Suppressor macrophage (primary cell): Measurements from ENCODE around the gene MXI1.

Experiments used
- DNase-seq, 4 experiments: peaks; one replicate each; pipeline ENCODE4 v3.0.0-alpha.2; 2020 to 2022

The MXI1 gene

DNA sequence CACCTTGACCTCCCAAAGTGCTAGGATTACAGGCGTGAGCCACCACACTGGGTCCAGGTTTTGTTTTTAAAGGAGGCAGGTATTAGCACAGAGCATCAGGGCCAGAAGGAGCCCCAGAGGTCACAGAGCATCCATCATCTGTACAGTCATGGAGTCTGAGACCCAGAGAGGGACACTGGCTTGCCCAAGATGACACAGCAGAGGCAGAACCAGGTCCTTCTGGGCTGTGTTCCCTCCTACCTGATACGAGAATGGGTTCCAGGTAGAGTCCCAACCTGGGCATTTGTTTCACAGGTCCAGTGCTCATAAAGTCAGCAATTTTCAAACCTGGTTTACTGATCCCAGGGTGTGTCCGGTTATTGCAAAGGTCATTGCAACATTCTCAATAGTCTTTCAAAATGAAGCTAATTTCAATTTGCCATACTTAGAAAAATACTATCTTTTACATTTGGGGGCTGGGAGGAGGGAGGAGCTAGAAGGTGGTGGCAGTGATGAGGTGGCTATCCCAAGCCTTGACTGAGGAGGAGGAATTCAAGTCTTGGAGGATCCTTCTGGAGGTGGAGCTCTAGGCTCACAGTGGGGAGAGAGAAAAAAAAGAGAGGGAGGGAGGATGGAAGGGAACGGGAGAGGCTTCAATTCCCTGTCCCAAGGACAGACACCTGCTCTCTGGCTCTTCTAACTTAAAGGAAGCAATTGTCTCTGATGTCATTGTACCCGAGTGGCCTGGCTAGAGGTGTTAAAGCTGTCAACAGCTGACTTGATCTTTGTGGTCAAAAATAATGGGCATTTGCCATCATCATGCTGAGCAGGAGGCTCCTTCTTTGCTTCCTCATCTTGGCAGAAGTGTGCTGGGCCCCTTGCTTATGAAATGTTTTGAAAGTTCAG lies 8.1 kb downstream of the MXI1 start:
- peak in 3 of 4 experiments; percentile 22 to 36 (median 23) for DNase-seq

DNA sequence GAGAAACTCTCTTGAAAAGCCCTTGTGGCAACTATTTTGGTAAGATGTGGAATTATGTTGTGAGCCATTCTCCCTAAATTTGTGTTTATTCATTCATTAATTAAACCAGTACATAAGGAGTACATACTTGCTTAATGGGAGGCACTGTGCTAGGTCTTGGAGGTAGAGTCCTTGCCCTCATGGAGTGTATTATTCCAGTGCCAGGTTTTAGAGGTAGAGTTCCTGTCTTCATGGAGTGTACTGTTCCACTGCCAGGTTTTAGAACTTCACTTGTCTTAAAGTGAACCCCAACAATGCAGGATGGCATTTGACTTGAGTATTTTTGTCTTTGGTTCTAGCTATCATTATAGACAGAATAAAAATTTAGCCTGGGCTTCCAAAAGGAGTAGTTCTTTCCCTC lies 8.8 kb downstream of the MXI1 start:
- no peak for DNase-seq

DNA sequence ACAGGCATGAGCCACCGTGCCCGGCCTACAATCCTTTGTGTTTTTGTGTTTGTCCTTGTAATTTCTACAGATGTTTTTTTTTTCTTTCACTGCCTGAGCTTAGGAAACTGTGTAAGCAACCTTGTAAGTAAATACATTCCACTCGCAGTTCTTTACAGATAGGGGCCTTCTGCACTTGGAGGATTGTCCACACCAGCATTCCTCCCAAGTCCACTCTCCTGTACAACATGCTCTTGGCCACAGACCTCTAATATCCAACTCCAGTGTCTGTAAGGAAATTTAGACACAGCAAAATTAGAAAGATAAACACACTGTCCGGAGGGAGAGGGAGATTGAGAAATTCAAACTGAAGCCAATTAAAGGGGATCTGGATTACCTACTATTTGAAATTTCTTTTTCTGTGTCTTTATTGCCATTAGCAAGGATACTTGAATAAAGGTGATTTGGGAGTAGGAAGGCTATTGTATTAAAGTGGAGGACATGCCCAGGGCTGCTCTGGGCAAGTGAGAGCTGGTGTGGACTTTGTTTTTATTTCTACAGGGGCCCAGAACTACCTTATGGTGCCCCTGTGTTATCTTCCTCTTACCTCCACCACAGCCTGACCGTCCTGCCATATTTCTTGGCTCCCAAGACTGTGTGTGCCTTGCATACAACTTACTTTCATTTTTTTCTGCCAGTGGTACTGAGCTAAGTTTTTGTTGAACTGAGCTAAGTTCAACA lies 9.7 kb downstream of the MXI1 start:
- no peak for DNase-seq

DNA sequence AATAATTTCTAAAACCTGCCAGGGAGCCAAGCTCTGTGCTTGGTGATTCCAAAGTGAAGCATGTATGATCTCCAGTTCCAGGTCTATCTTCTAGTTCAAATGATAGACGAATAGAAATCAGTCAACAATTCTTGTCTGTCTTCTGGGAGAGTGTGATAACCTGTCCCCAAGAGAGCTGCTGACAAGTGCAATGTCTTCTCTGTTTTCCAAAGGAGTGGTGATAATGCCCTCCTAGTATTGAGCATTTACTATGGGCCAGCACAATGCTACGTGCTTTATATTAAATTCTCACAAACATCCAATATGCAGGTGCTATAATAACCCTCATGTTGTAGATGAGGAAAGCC lies 10.2 kb downstream of the MXI1 start:
- DNase-seq = no peak

DNA sequence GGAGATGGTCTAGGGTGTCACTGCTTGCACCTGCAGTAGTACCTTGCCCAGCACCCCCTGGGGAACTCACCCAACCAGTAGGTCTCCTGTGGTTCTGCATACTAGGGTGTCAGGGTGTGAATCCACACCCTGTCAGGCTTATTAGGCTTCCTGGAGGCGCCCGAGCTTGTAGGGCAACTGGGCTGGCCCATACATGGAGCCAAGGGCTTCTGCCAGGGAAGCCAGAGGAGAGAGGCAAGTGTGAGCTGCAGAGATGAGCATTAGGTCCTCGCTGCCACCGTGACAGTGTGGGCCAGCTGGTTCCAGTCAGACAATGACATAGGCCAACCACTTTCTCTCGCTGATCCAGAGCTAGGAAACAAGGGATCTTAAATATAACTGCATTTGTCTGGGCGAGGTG lies 11.2 kb downstream of the MXI1 start:
- DNase-seq = peak; percentile 58 to 77 (median 68)

DNA sequence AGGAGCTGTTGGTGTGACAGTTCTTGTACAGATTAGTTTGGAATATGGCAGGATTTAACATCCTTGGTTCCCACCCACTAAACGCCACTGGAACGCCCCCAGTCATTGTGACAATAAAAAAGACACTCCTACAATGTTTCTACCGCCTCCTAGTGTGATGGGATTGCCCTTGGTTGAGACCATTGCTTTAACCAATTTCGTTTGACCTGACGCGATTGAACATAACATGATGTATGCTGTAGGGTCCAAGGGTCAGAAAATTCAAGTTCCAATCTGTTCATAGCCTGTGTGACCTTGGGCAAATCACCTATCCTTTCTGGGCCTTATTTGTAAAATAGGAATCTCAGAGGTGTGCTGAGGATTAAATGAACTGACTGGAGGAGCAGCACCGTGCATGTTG lies 12.5 kb downstream of the MXI1 start:
- DNase-seq = no peak

DNA sequence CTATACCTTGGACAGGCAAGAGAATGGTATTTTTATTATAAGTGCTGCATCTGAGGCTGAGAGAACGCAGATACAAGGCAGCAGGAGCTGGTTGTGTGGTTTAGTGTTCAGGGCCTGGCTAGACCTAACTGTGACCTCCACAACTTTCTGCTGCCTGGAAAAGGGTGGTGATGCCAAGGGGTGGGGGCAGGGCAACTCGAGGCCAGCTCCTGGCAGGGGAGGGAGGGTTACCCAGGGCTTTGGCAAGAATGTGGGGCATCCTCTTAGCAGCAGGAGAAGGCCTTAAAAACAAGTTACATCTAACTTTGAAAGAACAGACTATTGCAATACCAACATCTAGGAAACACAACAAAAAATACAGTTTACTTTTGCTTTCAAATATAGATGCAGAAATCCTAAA lies 13.0 kb downstream of the MXI1 start:
- DNase-seq = no peak

DNA sequence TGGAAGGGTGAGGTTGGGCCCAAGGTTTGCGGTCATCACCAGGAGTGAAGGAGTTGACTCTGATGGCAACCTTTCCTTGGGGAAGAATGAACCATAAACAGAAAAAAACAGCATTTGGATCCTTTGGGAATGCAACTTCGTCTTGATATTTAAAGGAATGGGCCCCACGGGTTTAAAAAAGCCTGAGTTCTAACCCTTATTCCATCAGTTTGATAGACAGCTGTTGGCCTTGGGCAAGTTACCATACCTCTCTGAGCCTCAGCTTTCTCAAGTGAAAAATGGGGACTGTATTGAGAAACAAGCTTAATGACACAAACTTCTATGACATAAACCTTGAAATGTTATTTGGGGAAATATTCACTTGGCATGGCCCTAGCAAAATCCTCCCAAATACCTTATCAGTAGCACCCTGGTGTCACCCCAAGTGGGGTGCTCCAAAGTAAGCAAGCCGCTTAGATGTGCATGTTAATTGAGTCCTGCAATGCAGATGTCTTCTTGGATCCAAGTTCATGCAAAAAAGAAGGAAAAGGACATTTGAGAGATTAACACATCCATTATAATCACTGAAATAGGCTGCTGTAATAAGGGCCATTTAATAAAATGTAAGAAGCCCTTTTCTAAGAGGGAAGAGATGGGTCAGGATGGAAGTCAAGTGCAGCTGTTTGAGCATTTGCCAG lies 13.8 kb downstream of the MXI1 start:
- DNase-seq = no peak

DNA sequence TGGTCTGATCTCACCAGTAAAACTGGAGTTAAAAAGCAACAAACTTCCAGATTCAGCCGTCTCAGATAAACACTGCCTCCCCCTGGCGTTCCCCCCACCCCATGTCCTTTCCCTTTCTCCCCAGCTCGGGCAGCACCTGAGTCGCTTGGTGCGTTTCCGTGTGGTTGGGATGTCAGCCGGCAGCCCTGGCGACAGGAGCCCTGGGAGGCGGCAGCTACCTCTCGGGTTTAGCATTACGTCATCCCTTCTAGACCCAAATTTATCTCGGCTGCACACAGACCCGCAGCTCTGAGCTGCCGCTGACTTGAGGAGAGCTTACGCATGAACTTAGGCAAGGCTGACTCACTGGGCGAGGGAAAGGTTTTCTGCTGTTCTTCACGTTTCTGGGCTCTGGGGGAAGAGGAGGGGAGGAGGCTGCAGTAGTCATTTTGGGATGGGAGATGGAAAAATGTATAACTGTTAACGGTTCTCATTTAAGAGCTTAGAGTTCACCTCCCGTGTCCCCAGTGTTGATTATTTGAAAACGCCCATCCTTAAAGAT lies 14.4 kb downstream of the MXI1 start:
- DNase-seq = peak; percentile 87 to 96 (median 88)

DNA sequence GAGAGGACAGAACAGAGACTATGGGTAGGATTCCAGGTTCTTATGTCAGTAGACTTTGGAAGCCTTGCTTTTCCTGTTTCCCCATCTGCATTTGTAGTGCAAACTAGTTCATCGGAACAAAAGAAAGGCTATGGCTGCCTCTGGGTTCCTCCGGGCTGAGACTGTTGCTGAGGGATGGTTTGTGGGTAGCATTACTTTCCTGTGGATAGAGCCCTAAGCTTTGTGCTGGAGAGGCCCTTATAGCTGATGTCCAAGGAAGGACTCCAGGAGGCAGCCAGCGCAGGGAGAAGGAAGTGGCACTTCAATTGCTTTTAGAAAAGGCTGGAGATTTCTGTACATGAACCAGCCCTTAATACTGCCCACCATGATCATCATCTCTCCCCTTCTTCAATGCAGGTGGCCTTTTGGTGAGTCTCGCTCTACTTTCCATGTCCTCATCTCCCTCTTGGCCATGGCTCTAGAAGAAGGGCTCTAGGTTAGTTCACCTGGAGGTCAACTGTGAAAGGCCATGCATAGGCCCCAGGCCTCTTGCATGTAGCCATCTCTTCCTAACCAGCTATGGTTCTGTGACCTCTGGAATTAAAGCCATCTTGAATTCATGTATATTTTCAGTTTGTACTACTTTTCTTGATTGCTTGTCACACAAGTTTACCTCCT lies 15.4 kb downstream of the MXI1 start:
- DNase-seq = no peak

DNA sequence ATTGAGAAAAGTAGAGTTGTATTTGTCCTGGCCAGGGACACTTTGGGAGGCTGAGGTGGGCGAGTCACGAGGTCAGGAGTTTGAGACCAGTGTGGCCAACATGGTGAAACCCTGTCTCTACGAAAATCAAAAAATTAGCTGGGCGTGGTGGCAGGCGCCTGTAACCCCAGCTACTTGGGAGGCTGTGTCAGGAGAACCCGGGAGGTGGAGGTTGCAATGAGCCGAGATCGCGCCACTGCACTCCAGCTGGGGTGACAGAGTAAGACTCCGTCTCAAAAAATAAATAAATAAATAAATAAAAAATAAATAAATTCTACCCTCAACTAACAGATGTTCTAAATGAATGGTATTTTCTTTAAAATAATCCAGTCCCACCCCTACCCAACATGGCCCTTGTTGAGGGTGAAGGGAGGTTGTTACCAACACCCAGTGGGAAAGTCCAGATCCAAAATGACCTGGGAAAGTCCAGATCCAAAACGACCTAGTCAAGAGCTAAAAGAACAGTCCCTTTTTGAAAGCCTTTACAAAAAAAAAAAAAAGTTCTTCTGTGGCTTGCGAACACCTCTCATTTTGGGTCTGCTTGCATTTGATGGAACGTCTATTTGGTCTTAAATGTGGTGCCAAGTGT lies 16.0 kb downstream of the MXI1 start:
- DNase-seq = no peak

DNA sequence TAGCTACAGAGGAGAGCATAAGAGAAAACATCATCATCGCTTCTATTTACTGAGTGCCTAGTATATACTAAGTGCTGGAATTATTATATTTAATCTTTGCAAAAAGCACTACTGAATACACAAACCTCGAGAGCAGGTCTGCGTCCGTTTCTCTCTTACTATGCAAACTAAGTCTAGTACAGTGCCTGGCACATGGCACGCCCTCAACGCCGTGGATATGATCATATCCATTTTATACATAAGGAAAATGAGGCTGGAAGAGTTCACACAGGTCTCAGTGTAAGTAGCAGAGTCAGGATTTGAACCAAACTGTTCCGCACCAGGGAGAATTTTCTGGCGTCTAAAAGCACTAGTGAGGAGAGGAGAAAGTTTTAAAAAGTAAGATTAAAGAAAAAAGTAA lies 17.6 kb downstream of the MXI1 start:
- DNase-seq = no peak

DNA sequence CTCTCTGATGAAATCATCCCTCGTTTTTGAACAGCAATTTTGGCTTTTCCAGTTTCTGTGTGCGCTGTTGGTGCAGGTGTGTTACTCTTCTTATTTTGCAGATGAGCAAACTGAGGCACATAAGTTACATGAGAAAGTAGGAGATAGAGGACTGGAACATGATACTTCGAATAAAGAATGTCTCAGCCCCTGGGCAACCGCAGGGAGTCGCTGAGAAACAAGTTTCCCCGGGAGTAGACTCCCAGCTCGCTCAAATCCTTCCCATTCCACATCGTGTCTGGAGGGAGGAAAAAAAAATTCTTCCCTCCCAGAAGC lies 18.0 kb downstream of the MXI1 start:
- no peak for DNase-seq

DNA sequence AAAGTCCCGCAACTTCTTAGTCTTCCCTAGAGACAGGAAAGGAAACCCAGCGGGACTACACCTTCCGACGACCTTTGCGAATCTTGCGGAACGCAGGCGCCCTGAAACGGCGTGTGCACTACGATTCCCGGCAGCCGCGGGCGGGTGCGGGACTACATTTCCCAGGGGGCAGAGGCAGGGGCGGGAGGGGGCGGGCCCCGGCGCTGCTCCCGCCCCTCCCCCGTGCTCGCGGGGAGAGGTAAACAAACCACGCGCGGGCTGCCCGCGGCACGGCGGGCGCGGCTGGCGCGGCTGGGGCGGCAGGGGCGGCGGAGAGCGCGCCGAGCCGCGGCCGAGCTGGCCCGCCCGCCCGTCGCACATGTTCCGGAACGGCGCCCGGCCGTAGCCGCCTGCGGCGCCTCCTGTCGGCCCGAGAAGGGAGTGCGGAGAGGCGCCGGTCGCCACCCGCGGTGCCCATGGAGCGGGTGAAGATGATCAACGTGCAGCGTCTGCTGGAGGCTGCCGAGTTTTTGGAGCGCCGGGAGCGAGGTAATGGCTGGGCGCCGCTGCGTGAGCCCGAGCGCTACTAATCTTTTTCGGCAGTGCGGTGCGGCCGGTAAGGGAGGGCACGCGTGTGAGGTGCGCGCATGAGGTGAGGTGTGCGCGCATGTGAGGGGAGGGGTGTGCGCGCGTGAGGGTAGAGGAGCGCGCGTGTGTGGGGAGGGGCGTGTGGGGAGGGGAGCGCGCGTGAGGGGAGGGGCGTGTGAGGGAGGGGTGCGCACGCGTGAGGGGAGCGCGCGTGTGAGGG lies 18.5 kb downstream of the MXI1 start:
- DNase-seq = peak; percentile 94 to 98 (median 96)

DNA sequence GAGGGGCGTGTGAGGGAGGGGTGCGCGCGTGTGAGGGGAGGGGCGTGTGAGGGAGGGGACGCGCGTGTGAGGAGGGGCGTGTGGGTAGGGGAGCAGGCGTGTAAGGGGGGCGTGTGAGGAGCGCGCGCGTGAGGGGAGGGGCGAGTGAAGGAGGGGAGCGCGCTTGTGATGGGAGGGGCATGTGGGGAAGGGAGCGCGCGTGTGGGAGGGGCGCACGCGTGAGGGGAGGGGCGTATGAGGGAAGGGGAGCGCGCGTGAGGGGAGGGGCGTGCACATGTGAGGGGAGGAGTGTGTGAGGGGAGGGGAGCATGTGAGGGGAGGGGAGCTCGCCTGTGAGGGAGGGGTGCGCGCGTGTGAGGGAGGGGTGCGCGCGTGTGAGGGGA lies 19.1 kb downstream of the MXI1 start:
- peak; percentile 92 to 96 (median 94) for DNase-seq

DNA sequence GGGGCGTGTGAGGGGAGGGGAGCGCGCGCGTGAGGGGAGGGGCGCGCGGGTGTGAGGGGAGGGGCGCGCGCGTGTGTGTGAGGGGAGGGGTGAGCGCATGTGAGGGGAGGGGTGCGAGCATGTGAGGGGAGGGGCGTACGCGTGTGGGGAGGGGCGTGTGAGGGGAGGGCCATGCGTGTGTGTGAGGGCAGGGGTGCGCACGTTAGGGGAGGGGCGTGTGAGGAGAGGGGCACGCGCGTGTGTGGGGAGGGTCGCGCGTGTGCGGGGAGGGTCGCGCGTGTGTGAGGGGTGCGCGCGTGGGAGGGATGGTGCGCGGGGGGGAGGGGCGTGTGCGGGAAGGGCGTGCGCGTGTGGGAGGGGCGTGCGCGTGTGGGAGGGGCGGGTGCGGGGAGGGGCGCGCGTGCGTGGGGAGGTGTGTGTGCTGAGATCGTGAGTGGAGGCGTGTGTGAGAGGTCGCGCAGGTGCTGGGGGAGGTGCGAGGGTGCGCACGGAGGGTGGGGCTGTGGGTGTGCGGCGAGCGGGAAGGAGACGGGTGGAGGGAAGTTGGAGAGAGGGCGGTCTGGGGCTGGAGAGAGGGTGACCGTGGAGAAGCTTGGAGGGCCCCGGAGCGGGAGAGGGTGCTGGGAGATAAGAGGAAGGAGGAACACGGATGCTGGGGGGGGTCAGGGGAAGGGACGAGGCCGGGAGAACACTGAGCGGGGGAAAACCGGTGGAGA lies 19.7 kb downstream of the MXI1 start:
- DNase-seq = peak; percentile 44 to 82 (median 76)

DNA sequence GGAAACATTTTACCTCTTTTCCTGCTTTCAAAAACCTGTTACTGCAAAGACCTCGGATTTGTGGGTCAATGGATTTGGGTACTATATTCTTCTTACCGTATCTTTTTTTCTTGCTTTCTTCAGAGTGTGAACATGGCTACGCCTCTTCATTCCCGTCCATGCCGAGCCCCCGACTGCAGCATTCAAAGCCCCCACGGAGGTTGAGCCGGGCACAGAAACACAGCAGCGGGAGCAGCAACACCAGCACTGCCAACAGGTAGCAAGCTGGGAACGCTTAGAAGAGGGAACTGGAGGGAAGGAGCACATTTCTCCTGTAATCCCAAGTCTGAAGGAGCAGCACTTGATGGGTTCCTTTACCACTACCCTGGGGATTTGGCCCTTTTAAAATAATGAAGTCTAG lies 20.7 kb downstream of the MXI1 start:
- no peak for DNase-seq

DNA sequence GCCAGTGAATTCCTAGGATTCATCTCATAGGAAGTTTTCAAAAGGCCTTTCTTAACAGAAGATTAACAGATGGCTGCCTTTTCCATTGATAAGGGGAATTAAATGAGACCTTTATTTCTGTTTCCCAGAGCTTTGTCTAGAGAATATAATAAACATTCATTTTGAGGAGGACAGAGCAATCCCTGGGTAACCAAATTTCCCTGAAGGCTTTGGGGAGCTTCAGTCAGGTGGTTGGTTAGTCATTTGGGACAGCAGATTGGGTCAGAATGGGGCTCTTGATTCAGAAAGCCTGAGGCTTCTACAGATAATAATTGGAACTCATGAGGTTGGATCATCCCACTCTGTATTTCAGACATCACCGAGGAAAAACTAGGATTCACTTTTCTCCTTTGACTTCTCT lies 21.8 kb downstream of the MXI1 start:
- DNase-seq = no peak

DNA sequence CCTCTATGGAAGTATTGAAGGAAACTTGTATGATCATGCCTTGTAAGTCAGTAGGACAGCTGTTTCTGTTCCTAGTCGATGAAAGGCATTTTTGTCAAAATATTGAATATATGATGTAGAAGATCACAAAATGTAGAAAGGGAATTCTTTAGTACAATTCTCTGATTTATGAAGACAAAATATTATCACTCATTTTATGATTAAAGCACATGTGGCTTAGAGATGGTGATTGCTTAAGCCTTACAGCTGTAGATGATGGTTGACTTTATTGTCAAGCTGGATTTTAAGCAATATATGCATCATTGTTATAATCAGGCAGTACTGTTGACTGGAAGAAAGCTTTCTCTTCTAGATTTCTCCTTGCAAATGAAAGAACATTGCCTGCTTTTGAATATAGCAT lies 26.4 kb downstream of the MXI1 start:
- DNase-seq = no peak

DNA sequence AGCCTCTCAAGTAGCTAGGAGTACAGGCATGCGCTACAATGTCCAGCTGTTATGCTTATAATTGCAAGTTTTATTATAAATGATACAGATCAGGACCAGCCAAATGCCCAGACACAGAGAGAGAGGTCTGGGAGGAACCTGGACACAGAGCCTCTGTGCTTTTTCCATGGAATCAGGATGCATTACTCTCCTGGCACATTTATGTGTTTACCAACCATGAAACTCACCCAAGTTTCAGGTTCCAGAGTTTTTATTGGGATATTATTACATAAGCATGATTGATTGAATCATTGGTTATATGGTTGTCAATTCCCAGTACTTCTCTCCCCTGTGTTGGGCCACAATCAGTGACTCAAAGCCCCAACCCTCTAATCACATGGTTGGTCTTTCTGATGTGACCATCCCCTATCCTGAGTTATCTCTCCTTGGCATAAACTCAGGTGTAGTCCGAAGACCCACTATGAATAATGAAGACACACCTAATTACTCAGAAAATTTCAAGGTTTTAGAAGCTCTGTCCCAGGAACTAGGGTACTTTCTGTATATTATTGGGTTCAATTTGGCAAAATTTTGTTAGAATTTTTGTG lies 30.6 kb downstream of the MXI1 start:
- DNase-seq = no peak

DNA sequence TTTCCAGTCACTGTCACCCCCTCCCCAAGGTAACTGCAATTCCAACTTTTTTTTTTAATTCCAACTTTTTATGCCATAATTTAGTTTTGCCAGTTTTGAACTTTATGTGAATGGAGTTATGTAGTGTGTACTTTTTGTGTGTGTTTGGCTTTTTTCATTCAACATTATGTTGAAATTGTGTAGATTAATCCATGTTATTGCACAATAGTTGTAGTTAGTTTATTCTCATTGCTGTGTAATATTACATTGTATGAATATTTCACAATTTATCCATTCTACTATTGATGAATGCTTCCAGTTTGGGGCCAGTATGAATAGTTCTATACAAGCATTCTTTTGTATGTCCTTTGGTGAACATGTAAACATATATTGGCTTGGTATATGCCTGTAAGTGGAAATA lies 32.5 kb downstream of the MXI1 start:
- DNase-seq = no peak
